Retinal pigment epithelial cell (primary cell): ENCODE results near the gene ELAPOR1.

ENCODE experiments used
- DNase-seq: peaks from one replicate; pipeline ENCODE4 v3.0.0-alpha.2; 2010; ENCODE audit warnings: low read depth
- H3K4me3 ChIP-seq: 2 replicates; pipeline ENCODE4 v1.5.1; 2011; ENCODE audit warnings: mild to moderate bottlenecking, low read length, control low read depth, moderate library complexity
- TF ChIP-seq, protein P1 (sequence below): conservative IDR thresholded peaks from 2 replicates; pipeline ENCODE4 v1.5.1; 2011; ENCODE audit warnings: low read depth, low read length, control low read depth, inconsistent platforms

ELAPOR1 gene

GRCh38 chr1:109160071-109160840, 46.3 kb downstream of the ELAPOR1 start:
- H3K4me3 ChIP-seq: no peak overlapping the region
- TF ChIP-seq, protein P1, sequence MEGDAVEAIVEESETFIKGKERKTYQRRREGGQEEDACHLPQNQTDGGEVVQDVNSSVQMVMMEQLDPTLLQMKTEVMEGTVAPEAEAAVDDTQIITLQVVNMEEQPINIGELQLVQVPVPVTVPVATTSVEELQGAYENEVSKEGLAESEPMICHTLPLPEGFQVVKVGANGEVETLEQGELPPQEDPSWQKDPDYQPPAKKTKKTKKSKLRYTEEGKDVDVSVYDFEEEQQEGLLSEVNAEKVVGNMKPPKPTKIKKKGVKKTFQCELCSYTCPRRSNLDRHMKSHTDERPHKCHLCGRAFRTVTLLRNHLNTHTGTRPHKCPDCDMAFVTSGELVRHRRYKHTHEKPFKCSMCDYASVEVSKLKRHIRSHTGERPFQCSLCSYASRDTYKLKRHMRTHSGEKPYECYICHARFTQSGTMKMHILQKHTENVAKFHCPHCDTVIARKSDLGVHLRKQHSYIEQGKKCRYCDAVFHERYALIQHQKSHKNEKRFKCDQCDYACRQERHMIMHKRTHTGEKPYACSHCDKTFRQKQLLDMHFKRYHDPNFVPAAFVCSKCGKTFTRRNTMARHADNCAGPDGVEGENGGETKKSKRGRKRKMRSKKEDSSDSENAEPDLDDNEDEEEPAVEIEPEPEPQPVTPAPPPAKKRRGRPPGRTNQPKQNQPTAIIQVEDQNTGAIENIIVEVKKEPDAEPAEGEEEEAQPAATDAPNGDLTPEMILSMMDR: no peak
- DNase-seq: no peak

DNA sequence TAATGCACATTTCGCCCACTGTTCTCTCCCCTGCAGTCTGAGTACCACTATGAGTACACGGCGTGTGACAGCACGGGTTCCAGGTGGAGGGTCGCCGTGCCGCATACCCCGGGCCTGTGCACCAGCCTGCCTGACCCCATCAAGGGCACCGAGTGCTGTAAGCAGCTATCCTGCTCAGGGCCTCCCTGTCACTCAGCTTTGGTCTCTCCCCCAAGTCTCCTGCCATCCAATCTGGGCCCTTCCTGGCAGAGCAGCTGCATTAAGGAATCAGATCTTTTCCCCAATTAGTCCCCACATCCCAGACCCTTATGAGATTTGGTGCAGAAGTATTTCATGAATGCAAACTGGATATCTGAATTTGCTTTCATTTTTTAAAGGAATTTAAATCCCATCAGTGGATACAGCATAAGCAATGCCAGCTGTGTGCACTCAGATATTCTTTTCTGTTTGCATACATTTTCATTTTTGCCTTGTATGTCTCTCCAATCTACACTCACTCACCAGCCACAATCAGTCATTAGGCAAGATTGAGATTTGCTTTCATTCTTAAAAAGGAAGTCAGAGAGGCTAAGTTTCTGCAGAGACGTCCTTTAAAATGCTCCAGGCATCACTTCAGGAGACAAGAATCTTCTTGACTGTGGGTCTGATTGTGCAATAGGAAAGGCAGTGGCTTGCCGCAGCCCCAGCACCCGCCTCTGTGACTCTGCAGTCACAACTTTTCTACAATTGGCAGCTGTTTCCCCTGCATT, 48.1 kb downstream of the ELAPOR1 start:
- no peak overlapping the region for H3K4me3 ChIP-seq
- DNase-seq: peak; percentile 40
- TF ChIP-seq, protein P1: no peak

DNA sequence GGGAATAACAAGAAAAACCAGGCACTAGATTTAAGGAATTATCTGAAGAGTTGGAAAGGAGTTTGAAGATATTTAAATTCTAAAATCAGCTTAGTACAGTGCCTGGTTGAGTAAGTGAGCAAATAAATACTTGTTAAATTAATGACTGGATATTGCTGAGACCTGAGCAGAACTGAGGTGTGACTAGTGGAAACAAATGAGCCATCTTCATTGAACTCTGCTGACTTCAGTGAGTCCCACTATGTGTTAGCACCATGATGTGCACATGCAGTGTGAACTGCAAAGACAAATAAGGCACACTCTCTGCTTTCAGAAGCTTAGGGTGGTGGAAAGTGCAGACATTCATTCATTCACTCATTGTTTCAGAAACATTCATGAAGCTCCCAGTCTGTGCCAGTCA, 48.7 kb downstream of the ELAPOR1 start:
- no peak for DNase-seq
- no peak overlapping the region for H3K4me3 ChIP-seq
- TF ChIP-seq, protein P1: no peak

DNA sequence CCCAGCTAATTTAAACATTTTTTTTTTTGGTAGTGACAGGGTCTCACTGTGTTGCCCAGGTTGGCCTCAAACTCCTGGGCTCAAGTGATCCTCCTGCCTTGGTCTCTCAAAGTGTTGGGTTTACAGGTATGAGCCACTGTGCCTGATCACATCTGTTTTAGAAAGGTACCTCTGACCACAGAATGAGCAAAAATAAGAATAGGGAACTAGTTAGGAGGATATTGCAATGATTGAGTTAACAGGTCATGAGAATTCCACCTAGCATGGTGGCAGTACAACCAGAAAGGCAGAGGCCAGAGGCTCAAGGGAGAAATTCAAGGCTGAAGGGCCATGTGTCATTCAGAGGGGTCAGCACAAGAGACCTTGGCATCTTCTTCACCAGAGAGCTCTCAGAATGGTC, 49.6 kb downstream of the ELAPOR1 start:
- TF ChIP-seq, protein P1: no peak
- no peak for DNase-seq
- no peak overlapping the region for H3K4me3 ChIP-seq
